CD4-positive, alpha-beta T cell treated with Interleukin-17A for 4 hours (primary cell): ENCODE results near the gene WSB1.

Source experiments
- DNase-seq: peaks from one replicate; pipeline ENCODE4 v3.0.0-alpha.2; 2020; ENCODE audit warnings: mixed read lengths

WSB1 gene

DNA sequence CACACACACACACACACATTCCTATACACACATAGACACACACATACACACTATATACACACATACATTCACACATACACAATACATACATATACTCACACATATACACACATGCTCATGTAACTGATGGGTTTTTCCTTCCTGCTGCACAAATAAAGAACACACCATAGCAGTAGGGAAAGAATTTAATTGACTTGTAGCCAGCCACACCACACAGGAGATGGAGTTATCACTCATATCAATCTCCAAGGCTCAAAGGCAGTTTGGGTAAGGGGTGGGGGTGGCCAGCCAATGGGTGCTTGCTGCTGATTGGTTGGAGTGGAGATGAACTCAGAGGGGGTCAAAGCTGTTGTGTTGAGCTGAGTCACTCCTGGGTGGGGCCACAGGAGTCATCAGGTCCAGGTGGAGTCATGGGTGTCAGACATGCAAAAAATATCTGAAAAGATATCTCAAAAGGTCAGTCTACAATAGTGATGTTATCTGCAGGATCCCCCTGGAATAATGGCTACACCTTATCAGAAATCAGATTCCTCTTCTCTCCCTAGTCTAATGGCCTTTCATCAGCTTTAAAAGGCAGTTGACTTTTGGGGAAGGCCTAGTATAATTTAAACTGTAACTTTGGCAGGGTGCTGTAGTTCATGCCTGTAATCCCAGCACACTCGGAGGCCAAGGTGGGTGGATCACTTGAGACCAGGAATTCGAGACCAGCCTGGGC is 46.1 kb downstream of the WSB1 start:
- peak; percentile 72 for DNase-seq

GRCh38 chr17:27340575-27340974 is 46.7 kb downstream of the WSB1 start:
- no peak for DNase-seq

DNA sequence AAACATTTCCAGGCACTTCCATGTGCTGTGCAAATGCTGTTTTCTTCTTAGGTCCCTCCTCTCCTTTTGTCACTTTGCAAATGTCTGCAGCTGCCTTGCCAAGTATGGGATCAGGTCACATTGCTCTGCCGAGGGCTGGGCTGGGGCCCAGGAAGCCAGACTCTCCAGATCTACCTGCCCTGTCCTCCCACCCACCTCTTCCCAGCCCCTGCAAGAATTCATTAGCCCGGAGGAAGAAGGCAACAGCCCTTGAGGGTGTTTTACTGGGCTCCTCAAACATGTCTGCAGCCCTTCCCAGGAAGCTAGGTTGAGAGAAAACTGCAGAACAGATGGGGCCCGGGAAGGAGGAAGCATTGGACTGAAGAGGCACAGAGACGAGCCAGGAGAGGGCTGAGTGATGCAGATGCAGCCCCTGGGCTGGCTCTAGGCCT is 47.1 kb downstream of the WSB1 start:
- no peak for DNase-seq

GRCh38 chr17:27342059-27342458 is 48.1 kb downstream of the WSB1 start:
- DNase-seq: no peak

- no peak for DNase-seq
These were observed 49.4 kb downstream of the WSB1 start for GRCh38 chr17:27343294-27343693.

GRCh38 chr17:27343977-27344607 is 50.2 kb downstream of the WSB1 start:
- no peak for DNase-seq

DNA sequence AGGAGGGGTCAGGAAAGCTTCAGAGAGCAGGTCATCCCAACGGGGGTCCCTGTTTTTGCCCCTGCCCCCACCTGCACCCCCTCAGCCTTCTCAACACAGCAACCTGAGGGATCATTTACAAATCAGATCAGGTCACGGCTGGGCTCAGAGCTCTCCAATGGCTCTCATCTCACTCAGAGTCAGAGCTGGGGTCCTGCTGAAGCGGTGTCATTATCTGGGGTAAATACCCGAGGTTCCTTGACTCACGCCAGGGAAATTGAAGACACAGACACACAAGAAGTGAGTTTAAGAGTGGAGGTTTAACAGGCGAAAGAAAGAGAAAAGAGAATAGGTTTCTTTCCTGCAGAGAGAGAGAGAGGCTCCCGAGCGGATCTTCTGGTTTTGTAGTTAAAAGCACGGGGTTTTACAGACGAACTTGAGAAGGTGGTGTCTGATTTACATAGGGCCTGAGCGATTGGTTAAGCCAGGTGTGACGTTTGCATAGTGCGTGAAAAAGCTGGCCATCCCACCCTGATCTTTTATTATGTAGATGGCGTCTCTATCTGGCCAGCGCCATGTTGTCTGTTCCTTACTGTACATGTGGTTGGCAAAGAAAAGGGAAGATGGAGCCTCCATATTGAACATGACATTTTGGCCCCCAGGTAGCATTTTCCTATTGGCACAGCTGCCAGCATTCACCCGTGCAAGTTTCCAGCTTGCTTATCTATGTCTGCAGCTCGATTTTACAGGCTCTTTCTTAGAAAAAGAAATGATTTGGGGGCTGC is 51.4 kb downstream of the WSB1 start:
- no peak for DNase-seq

DNA sequence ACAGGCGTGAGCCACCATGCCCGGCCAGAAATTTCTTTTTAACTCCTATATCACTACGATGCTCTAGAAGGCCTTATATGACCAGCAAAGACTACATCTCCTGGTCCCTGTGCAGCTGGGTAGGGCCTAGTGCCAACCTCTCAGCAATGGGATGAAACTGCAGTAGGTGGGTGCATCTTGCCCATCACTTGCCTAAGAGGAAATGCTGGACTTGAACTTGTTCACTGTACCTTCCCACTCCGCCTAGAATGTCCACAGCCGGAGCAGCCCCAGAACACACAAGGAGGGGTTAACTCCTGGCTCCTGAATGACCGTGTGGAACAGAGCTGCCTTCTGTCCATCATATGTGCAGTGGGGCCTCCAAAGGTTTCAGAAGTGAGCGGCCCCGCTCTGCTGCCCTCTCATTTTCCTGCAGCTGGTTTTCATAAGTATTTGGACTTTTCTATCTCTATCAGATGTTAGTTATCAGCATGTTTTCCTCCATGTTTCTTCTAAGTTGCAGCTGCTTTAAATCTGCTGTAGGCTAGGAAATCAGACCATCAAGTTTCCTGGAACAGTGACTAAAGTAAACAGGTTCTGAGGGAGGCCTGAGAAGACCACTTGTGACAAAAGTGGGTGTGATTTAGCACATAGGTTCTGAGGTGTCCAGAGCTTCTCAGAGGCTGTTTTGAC is 52.5 kb downstream of the WSB1 start:
- DNase-seq: no peak

GRCh38 chr17:27348196-27348595 is 54.3 kb downstream of the WSB1 start:
- no peak for DNase-seq

DNA sequence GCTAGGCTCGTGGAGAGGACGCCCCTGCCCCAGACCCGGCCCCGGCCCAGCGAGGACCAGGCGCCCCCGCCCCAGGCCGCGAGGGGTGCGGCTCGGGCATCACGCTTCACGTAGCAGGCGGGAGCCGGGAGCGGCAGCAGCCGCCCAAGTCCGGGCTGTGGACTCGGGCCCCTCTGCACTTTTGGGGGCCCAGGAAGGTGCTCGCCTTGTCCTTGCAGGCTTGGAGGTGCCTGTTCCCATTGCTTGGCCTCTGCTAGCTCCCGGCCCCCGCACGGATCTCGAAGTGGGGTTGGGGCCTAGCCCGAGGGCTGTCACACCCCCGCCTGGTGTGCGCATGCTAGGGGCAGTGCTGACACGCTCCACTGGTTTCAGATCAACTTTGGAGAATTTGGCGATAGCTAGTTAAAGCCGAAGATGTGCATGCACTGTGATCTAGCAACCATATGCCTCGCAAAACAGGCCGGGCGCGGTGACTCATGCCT is 55.7 kb downstream of the WSB1 start:
- no peak for DNase-seq

DNA sequence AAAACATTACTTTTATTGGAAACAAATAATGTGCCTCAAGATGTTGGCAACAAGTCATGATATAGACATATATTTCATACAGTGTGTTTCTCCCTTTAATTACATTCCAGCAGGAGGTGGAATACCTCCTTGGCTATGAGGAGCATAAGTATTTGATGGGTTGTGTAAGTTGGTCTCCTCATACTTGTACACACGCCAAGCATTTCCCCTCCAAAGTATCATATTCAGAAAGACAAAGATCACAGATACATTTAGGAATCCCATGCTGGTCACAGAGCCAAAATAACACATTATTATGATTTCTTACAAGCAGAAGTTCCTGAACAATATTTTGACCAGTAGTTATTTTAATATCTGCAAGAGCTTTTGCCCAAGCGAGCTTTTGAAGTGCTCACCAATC is 57.8 kb downstream of the WSB1 start:
- DNase-seq: no peak

DNA sequence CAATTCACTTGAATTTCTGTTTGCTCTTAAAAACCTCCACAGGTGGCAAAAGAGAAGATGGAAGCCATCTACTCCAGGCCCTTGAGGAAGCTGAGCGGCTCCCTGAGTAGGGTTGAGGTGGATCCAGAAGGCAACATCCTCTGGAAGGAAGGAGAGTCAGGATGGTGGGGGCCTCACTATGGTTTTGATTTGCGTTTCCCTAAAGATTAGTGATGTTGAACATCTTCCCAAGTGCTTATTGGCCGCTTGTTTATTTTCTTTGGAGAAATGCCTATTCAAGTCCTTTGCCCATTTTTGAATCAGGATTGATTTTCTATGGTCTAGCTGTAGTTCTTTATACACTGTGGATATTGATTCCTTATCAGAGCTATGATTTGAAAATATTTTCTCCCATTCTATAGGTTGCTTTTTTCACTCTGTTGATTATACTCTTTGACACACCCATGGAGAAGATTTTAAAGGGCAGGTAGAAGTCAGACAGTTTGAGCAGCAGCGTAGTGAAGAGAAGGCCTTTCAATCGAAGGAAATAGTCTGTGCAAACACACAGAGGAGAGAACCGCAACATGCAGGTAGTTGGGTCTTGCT is 58.6 kb downstream of the WSB1 start:
- no peak for DNase-seq

DNA sequence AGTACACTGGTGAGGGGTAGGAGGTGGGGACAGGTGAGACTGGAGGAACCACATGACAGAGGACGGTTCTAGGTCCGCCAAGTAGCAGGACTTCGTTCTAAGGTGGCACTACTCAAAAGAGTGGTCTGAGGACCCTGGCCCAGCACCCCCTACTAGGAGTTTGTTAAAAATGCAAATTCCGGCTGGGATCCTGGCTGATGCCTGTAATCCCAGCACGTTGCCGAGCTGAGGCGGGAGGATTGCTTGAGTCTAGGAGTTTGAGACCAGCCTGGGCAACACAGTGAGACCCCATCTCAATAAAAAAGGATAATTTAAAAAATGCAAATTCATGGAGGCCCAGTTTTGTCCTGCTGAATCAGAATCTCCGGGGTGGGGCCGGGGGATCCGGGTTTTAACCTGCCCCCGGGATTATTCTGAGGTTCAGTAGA is 59.1 kb downstream of the WSB1 start:
- no peak for DNase-seq

DNA sequence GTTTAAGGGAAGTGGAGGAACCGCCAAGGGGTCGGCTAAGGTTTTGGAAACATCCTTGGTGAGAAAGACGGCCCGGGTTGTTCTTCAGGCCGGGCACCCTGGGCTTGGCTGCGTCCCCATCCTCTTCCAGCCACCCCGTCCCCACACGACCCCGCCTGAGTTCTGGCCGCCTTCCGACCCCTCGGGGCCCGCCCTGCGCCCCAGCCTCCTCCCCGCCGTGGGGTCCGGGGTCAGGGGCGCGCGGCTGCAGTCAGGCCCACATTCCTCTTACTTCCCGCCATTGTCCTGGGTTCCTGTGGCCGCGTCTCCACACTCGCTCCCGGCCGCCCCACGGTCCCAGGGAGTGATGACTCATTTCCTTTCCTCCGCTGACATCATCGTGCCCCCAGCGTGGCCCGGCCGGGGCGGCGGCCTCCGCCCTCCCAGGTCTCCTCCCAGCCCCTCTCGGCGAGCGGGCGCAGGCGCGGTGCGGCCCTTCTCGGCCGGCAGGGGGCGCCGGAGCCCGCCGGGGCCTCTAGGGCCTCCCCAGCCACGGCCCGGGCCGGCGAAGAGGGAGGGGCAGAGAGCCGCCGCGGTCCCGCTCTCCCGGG is 59.6 kb downstream of the WSB1 start:
- peak; percentile 90 for DNase-seq

- no peak for DNase-seq
These were observed 60.2 kb downstream of the WSB1 start for GRCh38 chr17:27354051-27354490.

DNA sequence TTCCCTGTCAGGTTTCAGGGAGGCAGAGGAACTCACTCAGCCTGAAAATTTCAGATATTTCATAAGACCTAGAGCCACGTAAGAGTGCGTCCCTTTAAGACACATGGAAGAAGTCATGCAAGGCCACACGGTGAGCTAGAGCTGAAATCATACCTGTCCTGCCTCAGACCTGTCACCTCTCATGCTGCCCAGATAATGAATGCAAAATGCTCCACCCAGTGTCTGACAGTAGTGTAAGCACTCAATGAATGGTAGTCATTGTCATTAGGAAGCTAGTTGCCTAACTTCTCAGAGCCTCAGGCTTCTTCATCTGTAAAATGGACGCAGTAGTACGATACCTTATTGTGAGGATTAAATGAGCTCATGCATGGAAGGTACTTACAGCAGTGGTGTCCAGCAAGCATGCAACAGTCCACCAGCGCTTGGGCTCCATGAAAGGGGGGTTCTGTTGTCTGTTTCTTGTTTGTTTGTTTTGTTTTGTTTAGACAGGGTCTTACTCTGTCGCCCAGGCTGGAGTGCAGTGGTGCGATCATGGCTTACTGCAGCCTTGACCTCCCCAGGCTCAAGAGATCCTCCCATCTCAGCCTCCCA is 60.7 kb downstream of the WSB1 start:
- DNase-seq: peak; percentile 30

- DNase-seq: no peak
These were observed 61.5 kb downstream of the WSB1 start for GRCh38 chr17:27355419-27355818.

DNA sequence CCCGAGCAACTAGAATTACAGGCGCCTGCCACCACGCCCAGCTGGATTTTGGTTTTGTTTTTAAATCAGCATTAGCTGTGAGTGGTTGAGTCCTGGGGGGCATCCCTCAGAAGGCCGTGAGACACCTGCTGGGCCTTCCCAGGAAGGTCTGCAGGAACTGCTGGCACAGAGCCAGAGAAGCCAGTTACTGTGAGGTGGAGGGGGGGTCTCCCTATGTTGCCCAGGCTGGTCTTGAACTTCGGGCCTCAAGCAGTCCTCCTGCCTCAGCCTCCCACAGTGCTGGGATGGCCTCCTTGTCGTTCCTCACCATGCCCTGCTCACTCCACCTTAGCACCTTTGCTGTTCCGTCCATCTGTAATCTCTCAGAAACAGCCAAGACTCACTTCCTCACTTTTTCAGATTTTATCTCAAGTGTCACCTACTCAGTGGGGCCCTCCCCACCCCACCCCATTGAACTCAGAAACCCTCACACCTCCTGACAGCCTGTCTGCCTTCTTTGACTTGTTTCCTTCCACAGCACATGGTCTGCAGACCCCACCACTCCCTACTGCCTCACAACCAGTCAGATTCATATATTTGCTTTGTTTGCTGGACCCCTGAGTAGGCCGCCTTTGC is 62.3 kb downstream of the WSB1 start:
- no peak for DNase-seq

DNA sequence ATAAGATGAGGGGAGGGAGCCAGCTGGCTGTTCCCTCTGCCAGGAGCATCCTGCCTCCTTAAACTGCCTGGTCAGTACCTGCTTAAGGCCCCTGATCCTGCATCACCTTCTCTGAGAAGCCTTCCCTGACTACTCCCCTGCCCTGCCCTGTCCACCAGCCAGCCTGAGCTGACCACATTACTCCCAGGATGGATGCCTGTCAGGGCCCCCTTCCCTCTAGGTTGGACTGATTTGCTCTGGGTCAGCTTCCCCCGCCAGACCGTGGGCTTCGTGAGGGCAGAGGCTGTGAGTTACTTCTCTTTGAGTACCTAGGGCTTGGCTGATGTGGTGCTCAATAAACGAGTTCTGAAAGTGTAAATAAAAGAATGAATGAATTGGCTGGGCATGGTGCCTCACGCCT is 63.3 kb downstream of the WSB1 start:
- DNase-seq: no peak

DNA sequence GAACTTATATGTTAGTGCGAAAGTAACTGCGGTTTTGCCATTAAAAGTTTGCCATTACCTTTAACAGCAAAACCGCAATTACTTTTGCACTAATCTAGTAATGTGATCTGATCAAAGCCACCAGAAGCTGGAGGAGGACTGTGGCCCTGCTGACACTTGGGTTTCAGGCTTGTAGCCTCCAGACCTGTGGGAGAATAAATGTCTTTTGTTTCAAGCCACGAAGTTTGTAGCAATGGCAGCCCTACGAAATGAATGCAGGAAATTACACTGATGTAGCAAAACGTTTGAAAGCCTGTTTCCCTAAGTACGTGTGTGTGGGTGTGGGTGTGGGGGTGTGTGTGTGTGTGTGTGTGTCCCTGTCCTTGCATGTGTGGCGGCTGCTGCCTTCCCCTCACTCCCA is 66.6 kb downstream of the WSB1 start:
- DNase-seq: no peak

GRCh38 chr17:27361695-27362094 is 67.8 kb downstream of the WSB1 start:
- DNase-seq: no peak

- DNase-seq: no peak
These were observed 68.6 kb downstream of the WSB1 start for GRCh38 chr17:27362503-27362902.
